GM10248 (cell line): ENCODE data around the gene APBB1.

Experiments
- CTCF ChIA-PET: fragments of 300-600 bp; sonication (Branson Sonifier 250); formaldehyde crosslinking; extraction: SDS; loops from one replicate; lab custom pipeline; 2021; ENCODE audit warnings: antibody characterized with exemption; lab: Yijun Ruan, JAX
- POLR2A ChIA-PET: fragments of 350-650 bp; sonication (Branson Sonifier 250); formaldehyde crosslinking; extraction: SDS; loops from one replicate; lab custom pipeline; 2020; ENCODE audit warnings: antibody characterized with exemption; lab: Yijun Ruan, JAX
- DNase-seq: peaks from one replicate; pipeline ENCODE4 v3.0.0; 2012; ENCODE audit errors: extremely low spot score
- CTCF ChIP-seq: IDR thresholded peaks from 2 replicates; pipeline ENCODE4 v1.5.1; 2012; ENCODE audit warnings: mild to moderate bottlenecking, low read depth; ENCODE audit errors: extremely low read depth, missing control alignments, control extremely low read depth

The APBB1 gene

DNA sequence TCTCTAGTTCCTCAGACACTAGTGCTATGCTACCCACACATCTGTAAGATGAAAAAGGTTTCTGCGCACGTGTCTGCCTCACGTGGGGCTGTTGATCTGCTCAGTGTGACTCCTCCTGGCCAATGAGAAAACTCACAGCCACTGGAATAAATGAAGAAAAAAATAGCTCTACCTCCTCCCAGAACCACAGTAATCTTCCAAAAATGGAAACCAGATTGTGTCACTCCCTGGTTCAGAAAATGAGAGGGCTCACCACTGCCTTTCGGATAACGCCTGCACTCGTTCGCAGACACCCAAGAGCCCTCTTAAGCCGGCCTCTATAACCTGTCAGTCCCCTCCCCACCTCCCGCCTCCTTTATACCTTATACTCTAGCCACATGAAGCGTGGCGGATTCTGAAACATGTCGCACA, 5.1 kb downstream of the APBB1 start:
- POLR2A ChIA-PET = no interaction called here

DNA sequence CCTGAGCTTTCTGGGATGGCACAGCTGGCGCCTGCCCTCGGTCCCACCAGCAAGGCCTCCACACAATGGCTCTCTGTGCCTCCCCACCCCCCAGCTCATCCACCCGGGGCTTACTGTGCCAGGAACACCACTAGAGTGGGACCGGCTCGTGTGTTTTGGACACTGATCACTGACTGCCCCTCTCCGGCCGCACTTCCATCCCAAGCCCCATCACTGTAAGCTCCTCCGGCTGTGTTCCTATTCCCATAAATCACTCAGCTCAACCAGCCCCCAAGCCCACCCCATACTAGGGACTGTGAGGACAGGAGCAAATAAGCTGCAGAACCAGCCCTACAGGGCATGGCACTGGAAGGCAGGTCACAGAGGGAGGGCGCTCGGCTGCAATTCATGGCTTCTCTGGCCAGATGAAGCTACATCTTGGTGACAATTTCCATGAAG, 7.3 kb downstream of the APBB1 start:
- ChIA-PET CTCF (interaction anchor here (0.7 to 2.1 kb wide), 10 partner anchors 9 to 50 kb away, joined by 3 to 9 read pairs (median 4); no protein-coding TSS in a partner anchor), POLR2A (no interaction called here)

More for the DNA sequence above, 5.1 kb downstream of the APBB1 start:
- CTCF ChIA-PET = interaction anchor here (1.7 to 14.6 kb wide), 3 partner anchors 11 to 35 kb away, joined by 6 to 136 read pairs (median 8); partner anchors contain the start of gene HPX
- no peak for DNase-seq
- TF ChIP-seq CTCF = no peak

DNA sequence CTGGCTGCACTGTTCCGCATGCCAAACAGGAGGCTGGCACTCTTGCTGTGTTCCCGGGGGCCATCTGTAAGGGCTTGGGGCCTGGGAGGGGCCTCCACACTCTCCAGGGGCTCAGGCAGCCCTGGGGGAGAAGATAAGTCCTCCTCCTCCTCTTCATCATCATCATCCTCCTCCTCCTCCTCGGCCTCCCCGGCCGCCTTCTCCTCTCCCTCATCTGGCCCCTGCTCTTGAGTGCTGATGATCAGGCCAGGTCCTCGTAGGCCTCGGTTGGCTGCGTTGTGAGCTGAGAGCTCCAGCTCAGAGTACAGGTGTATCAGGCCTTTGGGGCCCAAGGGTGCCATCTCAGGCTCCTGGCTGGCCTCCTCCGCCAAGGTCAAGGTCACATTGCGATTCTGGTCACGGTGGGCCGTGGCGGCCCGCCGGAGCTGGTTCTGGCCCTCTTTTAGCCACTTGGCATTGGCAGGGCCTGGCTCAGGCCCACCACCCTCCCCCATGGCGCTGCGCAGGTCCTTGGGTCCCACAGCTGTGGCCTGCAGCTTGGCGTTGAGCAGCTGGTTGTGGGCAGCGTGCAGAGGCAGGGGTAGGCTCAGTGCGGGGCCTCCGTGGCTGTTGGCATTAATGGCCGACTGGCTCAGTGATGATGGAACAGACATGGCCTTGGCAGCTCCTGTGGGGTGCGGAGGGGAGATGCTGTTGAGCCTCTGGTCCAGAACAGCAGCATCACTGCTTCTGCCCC, 8.0 kb downstream of the APBB1 start:
- no peak for TF ChIP-seq CTCF
- CTCF ChIA-PET = interaction anchor here (0.8 to 2.1 kb wide), 9 partner anchors 8 to 33 kb away, joined by 3 to 9 read pairs (median 5); no protein-coding TSS in a partner anchor
- no peak for DNase-seq
- POLR2A ChIA-PET = no interaction called here

More for the DNA sequence above, 7.3 kb downstream of the APBB1 start:
- no peak for DNase-seq
- TF ChIP-seq CTCF = no peak

- TF ChIP-seq CTCF = no peak
- CTCF ChIA-PET = interaction anchor here (0.8 to 1.7 kb wide), 7 partner anchors 11 to 69 kb away, joined by 3 to 8 read pairs (median 3); partner anchors contain the start of gene APBB1
- no peak for DNase-seq
- POLR2A ChIA-PET = interaction anchor here (0.6 kb wide), 1 partner anchor 10 kb away, joined by 4 read pairs; no protein-coding TSS in a partner anchor
Observed at GRCh38 chr11:6406370-6406769, 12.5 kb downstream of the APBB1 start.

- CTCF ChIA-PET = interaction anchor here (0.6 to 1.7 kb wide), 5 partner anchors 13 to 70 kb away, joined by 3 to 8 read pairs (median 3); partner anchors contain the start of gene APBB1
- no peak for DNase-seq
- no peak for TF ChIP-seq CTCF
- POLR2A ChIA-PET = no interaction called here
Observed at GRCh38 chr11:6405846-6406245, 13.0 kb downstream of the APBB1 start.

DNA sequence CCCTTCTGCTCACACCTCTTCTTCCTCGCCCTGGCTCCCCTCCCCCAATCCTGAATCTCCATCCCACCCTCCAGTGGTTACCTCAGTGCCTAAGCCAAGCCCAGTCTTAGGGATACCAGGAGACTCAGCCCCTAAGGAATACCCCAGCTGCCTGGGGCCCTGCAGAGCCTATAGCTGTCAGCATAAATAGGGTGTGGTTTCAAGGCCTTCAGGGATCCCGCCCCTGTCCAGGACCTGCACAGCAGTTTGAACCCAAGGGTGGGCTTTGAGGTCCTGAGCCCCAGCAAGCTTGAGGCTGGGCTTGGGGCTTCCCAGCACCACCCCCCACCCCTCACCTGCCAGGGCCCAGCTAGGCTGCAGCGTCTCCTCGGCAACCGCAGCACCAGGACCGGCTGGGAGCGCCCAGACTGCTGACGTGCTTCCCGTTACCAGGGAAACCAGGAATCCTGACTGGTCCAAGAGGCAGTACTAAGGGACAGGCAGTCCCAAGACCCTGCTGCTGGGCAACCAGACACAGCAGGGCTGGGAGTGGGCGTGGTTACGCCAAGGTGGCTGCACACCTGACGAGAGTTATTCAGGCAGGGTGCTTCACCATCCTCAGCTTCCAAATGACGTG, 13.7 kb downstream of the APBB1 start:
- POLR2A ChIA-PET = no interaction called here
- TF ChIP-seq CTCF = no peak
- CTCF ChIA-PET = interaction anchor here (0.6 to 1.2 kb wide), 3 partner anchors 38 to 45 kb away, joined by 3 read pairs; no protein-coding TSS in a partner anchor
- DNase-seq = no peak
